Cortex of kidney (tissue), 1 donor: Measurements from ENCODE around the gene RASL12.
"Not testable (repeated sequence)": the region's sequence is repeated elsewhere in the genome, so short reads cannot be mapped to it uniquely, and the experiment has no call there.

Source experiments
- DNase-seq: peaks from one replicate; lab custom pipeline; 2025; lab: John Stamatoyannopoulos, UW

The RASL12 gene, protein sequence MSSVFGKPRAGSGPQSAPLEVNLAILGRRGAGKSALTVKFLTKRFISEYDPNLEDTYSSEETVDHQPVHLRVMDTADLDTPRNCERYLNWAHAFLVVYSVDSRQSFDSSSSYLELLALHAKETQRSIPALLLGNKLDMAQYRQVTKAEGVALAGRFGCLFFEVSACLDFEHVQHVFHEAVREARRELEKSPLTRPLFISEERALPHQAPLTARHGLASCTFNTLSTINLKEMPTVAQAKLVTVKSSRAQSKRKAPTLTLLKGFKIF

GRCh38 chr15:65067645-65068402 lies at the start of gene RASL12:
RASL12 (minus strand) TSS chr15:65067991; CDS start chr15:65067835, 156 bp downstream.
- no peak for DNase-seq

DNA sequence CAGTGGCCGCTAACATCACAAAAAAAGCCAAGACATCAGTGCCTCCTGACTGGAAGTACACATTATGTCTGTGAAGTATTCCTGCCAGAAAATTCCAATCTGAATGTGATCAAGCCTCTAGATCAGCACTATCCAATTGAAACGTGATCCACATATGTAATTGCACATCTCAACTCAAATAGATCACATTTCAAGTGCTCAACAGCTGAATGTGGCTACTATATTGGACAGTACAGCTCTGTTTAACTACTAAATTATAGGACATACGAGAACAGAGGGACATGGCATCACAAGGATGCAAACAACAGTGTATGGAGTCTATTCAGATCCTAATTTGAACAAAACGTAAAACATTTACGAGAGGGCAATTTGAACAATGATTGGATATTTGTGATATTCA lies 47.8 kb upstream of the RASL12 start:
- DNase-seq, result no peak

DNA sequence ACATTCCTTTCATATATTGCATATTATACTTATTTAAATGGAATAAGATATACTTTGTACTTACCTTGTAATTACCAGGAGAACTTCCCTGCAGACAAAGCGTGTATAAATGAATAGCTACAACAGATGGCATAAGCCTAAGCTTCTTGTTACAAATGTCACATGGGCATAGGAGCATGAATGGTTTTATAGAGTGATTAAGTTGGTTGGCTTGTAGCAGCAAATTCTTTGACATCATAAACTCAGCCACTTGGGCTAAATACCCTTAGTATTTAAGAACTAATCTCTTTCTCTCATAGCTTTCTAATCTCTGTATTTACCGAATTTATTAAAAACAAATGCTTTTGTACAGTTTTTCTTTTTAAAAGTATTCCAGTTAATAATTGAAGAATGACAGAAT lies 47.3 kb upstream of the RASL12 start, which contains the start of gene UBAP1L:
UBAP1L (minus strand) TSS at position 115 of the 400 bp plus-strand sequence. CDS start 8,985 bp downstream, outside the sequence.
- no peak for DNase-seq

DNA sequence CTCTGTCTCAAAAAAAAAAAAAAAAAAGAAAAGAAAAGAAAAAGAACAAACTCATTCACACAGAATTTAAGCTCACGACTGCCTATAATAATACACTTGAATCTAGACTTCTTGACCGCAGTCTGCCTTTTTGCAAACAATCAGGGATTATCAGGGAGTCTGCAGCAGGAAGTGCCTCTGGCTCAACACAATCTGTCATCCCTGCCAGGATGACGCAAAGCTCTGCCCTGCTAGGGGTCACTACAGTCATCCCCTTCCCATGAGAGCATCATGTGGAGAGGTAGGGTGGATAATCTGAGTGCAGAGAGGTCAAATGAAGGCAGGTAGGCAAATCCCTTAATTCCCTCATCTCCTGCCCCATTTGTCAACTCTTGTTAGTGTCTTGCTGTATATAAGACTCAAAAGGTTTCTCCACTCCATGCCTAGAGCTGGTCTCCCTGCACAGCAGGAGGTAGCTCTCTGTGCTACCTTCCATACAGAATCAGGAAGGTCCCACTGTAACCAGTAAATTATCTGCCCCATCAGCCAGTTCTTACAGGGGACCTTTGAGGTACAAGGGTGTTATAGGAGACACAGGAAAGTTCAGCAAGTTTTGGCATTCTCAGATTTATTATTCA lies 43.0 kb upstream of the RASL12 start:
- no peak for DNase-seq

DNA sequence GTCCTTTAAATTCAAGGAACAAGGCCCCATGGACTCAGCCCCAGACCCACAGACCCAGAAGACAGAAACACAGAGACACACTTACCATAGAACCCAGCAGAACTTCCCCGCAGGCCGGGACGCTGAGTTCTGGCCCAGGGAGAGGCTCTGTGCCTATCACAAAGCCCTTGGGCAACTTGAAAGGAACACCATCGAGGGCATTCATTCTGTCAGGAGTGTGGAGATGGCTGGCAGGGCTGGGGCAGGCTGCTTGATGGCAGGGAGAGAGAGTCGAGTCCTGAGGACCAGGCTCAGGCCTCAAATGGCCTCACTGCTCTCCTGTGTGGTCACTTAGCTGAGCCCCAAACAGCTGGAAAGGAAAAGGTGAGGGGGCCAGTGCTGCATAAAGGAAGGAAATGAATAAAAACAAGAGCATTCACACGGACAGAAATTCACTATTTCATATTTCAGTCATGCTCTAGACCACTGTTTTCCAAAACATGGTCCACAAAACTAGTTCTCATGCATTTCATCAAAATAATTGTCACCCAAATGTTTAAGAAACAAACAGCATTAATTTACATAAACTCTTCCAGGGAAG lies 38.3 kb upstream of the RASL12 start:
- DNase-seq, result no peak

GRCh38 chr15:65105038-65105437 lies 37.2 kb upstream of the RASL12 start:
- no peak for DNase-seq

DNA sequence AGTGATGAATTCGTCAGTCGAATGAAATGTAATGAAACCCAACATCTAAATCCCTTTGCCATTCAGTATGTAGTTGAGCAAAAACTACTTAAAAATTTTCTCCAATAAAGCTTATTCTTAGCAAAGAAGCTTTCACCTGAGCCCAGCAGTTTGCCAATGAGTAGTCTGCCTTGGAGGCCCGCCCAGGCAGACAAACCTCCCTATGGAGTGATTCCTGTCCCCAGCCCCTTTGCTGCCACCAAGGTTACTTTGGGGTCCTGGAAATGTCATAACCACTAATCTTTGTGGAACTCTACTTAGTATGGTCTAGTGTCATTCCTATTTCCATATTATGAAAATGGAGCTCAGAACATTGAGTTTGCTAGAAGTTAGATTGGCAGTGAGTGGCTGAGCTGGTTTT lies 35.1 kb upstream of the RASL12 start:
- no peak for DNase-seq

GRCh38 chr15:65101891-65102708 lies 34.3 kb upstream of the RASL12 start:
- DNase-seq, result no peak

- DNase-seq, result no peak
Measured at GRCh38 chr15:65101411-65101890, 33.7 kb upstream of the RASL12 start.

GRCh38 chr15:65100442-65100841 lies 32.7 kb upstream of the RASL12 start:
- DNase-seq, result no peak

GRCh38 chr15:65099801-65100200 lies 32.0 kb upstream of the RASL12 start:
- not testable (repeated sequence) for DNase-seq

GRCh38 chr15:65099336-65099735 lies 31.5 kb upstream of the RASL12 start:
- no peak for DNase-seq

- DNase-seq, result no peak
Measured at GRCh38 chr15:65097651-65098263, 30.0 kb upstream of the RASL12 start.

GRCh38 chr15:65096481-65097385 lies 28.9 kb upstream of the RASL12 start:
- DNase-seq, result no peak

DNA sequence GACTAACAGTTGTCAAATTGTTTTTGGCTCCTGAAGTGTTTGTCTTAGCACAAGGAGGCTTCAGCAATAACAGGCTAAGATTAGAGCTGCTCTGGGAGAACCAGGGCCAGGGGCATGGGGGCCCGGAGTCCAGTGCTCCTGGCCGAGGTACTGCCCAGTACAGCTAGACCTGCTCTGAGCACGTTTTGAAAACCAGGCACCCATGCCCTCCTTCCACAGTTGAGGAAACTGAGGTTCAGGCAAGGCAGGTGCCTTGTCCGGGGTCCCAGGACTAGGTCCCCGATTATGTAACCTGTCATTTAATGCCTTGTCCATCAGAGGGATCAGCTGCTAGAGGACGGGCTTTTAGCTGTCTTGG lies 27.9 kb upstream of the RASL12 start:
- DNase-seq, result no peak

DNA sequence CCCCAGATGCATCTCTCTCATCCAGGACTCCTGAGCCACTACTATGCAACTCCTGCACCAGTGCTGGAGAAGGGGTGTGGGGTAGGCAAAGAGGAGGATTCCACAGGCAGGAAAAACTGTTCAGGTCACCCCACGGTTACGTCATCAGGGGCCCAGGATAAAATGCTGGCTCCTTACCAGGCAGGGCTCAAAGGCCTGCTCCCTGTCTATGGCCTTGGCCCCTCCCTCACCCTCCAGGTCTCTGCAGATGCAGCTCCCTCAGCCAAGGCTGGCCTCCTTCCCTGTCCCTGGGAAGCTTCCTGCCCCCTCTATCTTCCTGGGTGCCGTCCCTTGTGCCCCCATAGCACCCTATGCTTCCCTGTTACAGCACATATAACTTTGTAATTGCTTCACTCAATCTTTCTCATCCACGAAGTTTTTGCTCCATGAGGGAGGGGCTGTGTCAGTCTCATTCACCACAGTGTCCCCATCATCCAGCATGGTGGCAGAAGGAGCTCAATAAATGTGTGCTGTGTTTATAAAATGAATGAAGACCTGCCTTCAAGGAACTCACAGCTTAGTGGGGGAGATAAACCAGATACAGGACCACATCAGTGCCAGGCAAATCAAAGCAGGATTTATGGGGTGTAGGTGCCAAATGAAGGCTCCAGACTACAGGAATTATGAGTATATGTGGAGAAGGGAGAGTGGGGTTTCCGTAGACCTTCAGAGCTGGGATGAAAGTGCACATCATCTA lies 27.4 kb upstream of the RASL12 start:
- DNase-seq, result no peak

- DNase-seq, result no peak
Measured at GRCh38 chr15:65094294-65094995, 26.7 kb upstream of the RASL12 start.

- not testable (repeated sequence) for DNase-seq
Measured at GRCh38 chr15:65093793-65094170, 26.0 kb upstream of the RASL12 start.
